GM18517 (cell line): Measurements from ENCODE around the gene FRRS1.
"Not testable (repeated sequence)": the region's sequence is repeated elsewhere in the genome, so short reads cannot be mapped to it uniquely, and the experiment has no call there.

Experiments used
- ATAC-seq: cut with Tn5 transposase; IDR thresholded peaks from one replicate; pipeline ENCODE4 v1.9.1; 2021; ENCODE audit warnings: mild to moderate bottlenecking, moderate library complexity; ENCODE audit not compliant: unreplicated experiment

The FRRS1 gene

GRCh38 chr1:99766378-99766800 lies at the start of gene FRRS1:
Gene FRRS1, minus strand, starts transcription at chr1:99766635. Its CDS starts 17,867 bp downstream, at chr1:99748768.
- peak; percentile 93 for ATAC-seq

- no peak for ATAC-seq
Observed at GRCh38 chr1:99814373-99814900, 48.0 kb upstream of the FRRS1 start.

- ATAC-seq: no peak
Observed at GRCh38 chr1:99811747-99812146, 45.3 kb upstream of the FRRS1 start.

GRCh38 chr1:99811075-99811474 lies 44.6 kb upstream of the FRRS1 start:
- ATAC-seq: no peak

GRCh38 chr1:99808391-99809115 lies 42.1 kb upstream of the FRRS1 start:
- ATAC-seq: peak; percentile 97

- no peak for ATAC-seq
Observed at GRCh38 chr1:99806882-99807281, 40.4 kb upstream of the FRRS1 start.

GRCh38 chr1:99801584-99801983 lies 35.1 kb upstream of the FRRS1 start:
- no peak for ATAC-seq

GRCh38 chr1:99793861-99794260 lies 27.4 kb upstream of the FRRS1 start:
- not testable (repeated sequence) for ATAC-seq

GRCh38 chr1:99789715-99790114 lies 23.3 kb upstream of the FRRS1 start:
- no peak for ATAC-seq

- no peak for ATAC-seq
Observed at GRCh38 chr1:99788896-99789295, 22.5 kb upstream of the FRRS1 start.

GRCh38 chr1:99786751-99787501 lies 20.5 kb upstream of the FRRS1 start:
- peak; percentile 77 for ATAC-seq

GRCh38 chr1:99784809-99785255 lies 18.4 kb upstream of the FRRS1 start:
- ATAC-seq: peak; percentile 41

GRCh38 chr1:99784143-99784542 lies 17.7 kb upstream of the FRRS1 start:
- ATAC-seq: peak; percentile 26

- no peak for ATAC-seq
Observed at GRCh38 chr1:99782920-99783319, 16.5 kb upstream of the FRRS1 start.

GRCh38 chr1:99782397-99782796 lies 16.0 kb upstream of the FRRS1 start:
- ATAC-seq: no peak

- ATAC-seq: no peak
Observed at GRCh38 chr1:99781798-99782197, 15.4 kb upstream of the FRRS1 start.

- ATAC-seq: no peak
Observed at GRCh38 chr1:99777752-99778151, 11.3 kb upstream of the FRRS1 start.

- ATAC-seq: no peak
Observed at GRCh38 chr1:99776120-99776519, 9.7 kb upstream of the FRRS1 start.

- ATAC-seq: no peak
Observed at GRCh38 chr1:99772809-99773208, 6.4 kb upstream of the FRRS1 start.

- ATAC-seq: no peak
Observed at GRCh38 chr1:99771513-99771918, 5.1 kb upstream of the FRRS1 start.

- no peak for ATAC-seq
Observed at GRCh38 chr1:99768524-99769245, 2.2 kb upstream of the FRRS1 start.
